Measurements from ENCODE around the gene TRIM61.

GRCh38 chr4:164977243-164978164, at the start of gene TRIM61:
- TF ChIP-seq CTCF (IDR thresholded peaks at IDR 0.05) (no peak), POLR2A (IDR thresholded peaks at IDR 0.05) (no peak)
